SK-N-MC (cell line): Measurements from ENCODE around the gene SLC35F3.
"Not testable (repeated sequence)": the region's sequence is repeated elsewhere in the genome, so short reads cannot be mapped to it uniquely, and the experiment has no call there.

Experiments used
- DNase-seq: peaks from one replicate; pipeline ENCODE4 v3.0.0-alpha.2; 2011; ENCODE audit warnings: low read depth, low spot score
- H3K27ac ChIP-seq: fragments of 200-600 bp; sonication (generic); 2 replicates; pipeline ENCODE4 v1.5.1; 2016; ENCODE audit warnings: mixed run types
- H3K36me3 ChIP-seq: fragments of 200-600 bp; sonication (generic); 2 replicates; pipeline ENCODE4 v1.6.1; 2017; ENCODE audit warnings: antibody characterized with exemption, low read length, mixed read lengths; ENCODE audit not compliant: insufficient read depth
- H3K4me3 ChIP-seq: fragments of 200-600 bp; sonication (generic); 2 replicates; pipeline ENCODE4 v1.5.1; 2016
- H3K9ac ChIP-seq: fragments of 200-600 bp; sonication (generic); 2 replicates; pipeline ENCODE4 v1.8.0; 2017; ENCODE audit warnings: mixed run types, mixed read lengths; ENCODE audit not compliant: insufficient read length
- H3K9me3 ChIP-seq: fragments of 200-600 bp; sonication (generic); 2 replicates; pipeline ENCODE4 v1.6.1; 2017; ENCODE audit warnings: low read depth, mild to moderate bottlenecking, antibody characterized with exemption, low read length, moderate library complexity, mixed read lengths
- EZH2 ChIP-seq: fragments of 200-600 bp; sonication (generic); IDR thresholded peaks from one replicate; pipeline ENCODE4 v1.6.1; 2017; ENCODE audit warnings: antibody characterized with exemption
- FOXP2 ChIP-seq: optimal IDR thresholded peaks from 2 replicates; pipeline ENCODE3; 2011; ENCODE audit warnings: mild to moderate bottlenecking, moderate library complexity; ENCODE audit not compliant: insufficient read depth; ENCODE audit errors: extremely low read length, control extremely low read depth
- POLR2AphosphoS5 ChIP-seq: IDR thresholded peaks from 2 replicates; pipeline ENCODE4 v1.6.1; 2012; ENCODE audit warnings: mild to moderate bottlenecking, low read depth, low read length, borderline replicate concordance

Gene SLC35F3

GRCh38 chr1:234119431-234119830, 215.0 kb downstream of the SLC35F3 start:
- Histone ChIP-seq H3K27ac (no peak overlapping the region), H3K4me3 (no peak overlapping the region), H3K36me3 (no peaks in the 10 kb centered on the region), H3K9me3 (no peaks in the 10 kb centered on the region), H3K9ac (no peak overlapping the region)
- no peak for DNase-seq
- no peak for TF ChIP-seq FOXP2

- Histone ChIP-seq H3K36me3 (no peaks in the 10 kb centered on the region), H3K27ac (no peak overlapping the region), H3K9me3 (no peaks in the 10 kb centered on the region), H3K4me3 (no peak overlapping the region), H3K9ac (no peak overlapping the region)
- no peak for DNase-seq
- TF ChIP-seq POLR2AphosphoS5: no peak
- TF ChIP-seq EZH2: no peak
- no peak for TF ChIP-seq FOXP2
These were observed 216.0 kb downstream of the SLC35F3 start for GRCh38 chr1:234120327-234120944.

DNA sequence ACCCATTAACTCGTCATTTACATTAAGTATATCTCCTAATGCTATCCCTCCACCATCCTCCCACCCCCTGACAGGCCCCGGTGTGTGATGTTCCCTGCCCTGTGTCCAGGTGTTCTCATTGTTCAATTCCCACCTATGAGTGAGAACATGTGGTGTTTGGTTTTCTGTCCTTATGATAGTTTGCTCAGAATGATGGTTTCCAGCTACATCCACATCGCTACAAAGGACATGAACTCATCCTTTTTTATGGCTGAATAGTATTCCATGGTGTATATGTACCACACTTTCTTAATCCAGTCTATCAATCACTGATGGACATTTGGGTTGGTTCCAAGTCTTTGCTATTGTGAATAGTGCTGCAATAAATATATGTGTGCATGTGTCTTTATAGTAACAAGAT, 217.2 kb downstream of the SLC35F3 start:
- H3K4me3 ChIP-seq, DNase-seq, H3K9me3 ChIP-seq, H3K9ac ChIP-seq, H3K36me3 ChIP-seq, H3K27ac ChIP-seq: not testable (repeated sequence)

- H3K4me3 ChIP-seq, DNase-seq, H3K36me3 ChIP-seq: not testable (repeated sequence)
These were observed 218.1 kb downstream of the SLC35F3 start for GRCh38 chr1:234122571-234122970.

GRCh38 chr1:234123867-234124266, 219.4 kb downstream of the SLC35F3 start:
- no peak overlapping the region for H3K27ac ChIP-seq
- H3K36me3 ChIP-seq: no peaks in the 10 kb centered on the region
- no peak for TF ChIP-seq FOXP2
- no peak for TF ChIP-seq POLR2AphosphoS5
- no peak for TF ChIP-seq EZH2
- no peak overlapping the region for H3K9ac ChIP-seq
- H3K4me3 ChIP-seq: no peak overlapping the region
- DNase-seq: no peak
- H3K9me3 ChIP-seq: no peaks in the 10 kb centered on the region

More at GRCh38 chr1:234122571-234122970, 218.1 kb downstream of the SLC35F3 start:
- H3K9ac ChIP-seq, H3K9me3 ChIP-seq, H3K27ac ChIP-seq: not testable (repeated sequence)

DNA sequence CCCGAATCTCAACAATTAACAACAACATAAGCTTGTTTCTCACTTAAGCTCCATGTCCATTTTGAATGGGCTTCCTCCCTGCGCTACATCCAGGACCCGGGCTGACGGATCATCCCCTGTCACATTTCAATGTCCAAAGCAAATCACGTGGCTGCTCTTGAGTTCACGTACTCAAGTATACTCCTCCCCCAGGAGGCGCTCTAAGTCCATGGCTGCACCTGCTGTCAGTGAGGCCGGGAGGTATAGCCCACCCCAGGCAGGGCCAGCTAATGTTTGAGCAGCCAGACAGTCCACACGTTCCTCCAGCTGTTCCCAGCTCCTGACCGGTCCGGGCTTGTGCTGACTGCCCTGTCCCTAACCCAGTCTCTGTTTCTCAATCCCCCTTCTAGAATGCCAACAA, 220.8 kb downstream of the SLC35F3 start:
- H3K27ac ChIP-seq: no peak overlapping the region
- no peak for TF ChIP-seq EZH2
- TF ChIP-seq POLR2AphosphoS5: no peak
- TF ChIP-seq FOXP2: no peak
- H3K9ac ChIP-seq: no peak overlapping the region
- no peak for DNase-seq
- H3K4me3 ChIP-seq: no peak overlapping the region
- H3K9me3 ChIP-seq: no peaks in the 10 kb centered on the region
- no peaks in the 10 kb centered on the region for H3K36me3 ChIP-seq

GRCh38 chr1:234125714-234126113, 221.2 kb downstream of the SLC35F3 start:
- no peaks in the 10 kb centered on the region for H3K36me3 ChIP-seq
- no peak overlapping the region for H3K4me3 ChIP-seq
- H3K9me3 ChIP-seq: no peaks in the 10 kb centered on the region
- DNase-seq: no peak
- no peak overlapping the region for H3K9ac ChIP-seq
- no peak for TF ChIP-seq EZH2
- TF ChIP-seq FOXP2: no peak
- no peak for TF ChIP-seq POLR2AphosphoS5
- H3K27ac ChIP-seq: no peak overlapping the region

DNA sequence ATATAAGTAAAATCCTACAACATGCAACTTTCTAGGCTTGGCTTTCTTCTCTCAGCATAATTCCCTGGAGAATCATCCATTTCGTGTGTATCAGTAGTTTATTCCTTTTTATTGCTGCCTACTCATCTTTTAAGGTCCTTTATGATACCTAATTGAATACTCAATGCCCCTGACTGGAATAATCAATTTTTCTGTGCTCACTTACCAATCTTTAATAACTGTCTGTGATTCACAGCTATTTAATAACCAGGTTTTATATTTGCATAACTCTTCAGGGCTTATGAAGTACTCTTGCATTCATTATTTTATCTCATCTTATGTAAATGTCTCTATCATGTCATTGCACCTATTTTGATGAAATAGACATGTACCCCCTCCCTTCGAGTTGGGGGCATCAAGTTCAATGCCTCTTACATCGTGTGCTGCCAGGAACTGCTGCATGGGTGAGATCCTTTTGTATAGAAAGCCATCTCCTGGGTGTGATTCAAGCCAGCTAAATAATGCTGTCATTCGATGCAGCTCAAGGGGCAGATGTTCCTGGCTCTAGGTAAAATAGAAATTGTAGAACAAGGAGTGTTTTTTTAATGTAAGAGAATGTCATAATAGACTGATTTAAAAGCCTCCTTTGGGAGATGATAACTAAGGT, 222.7 kb downstream of the SLC35F3 start:
- no peaks in the 10 kb centered on the region for H3K9me3 ChIP-seq
- H3K36me3 ChIP-seq: no peaks in the 10 kb centered on the region
- no peak overlapping the region for H3K4me3 ChIP-seq
- no peak overlapping the region for H3K9ac ChIP-seq
- DNase-seq: no peak
- no peak overlapping the region for H3K27ac ChIP-seq
- TF ChIP-seq EZH2 (no peak), POLR2AphosphoS5 (no peak), FOXP2 (no peak)

GRCh38 chr1:234132795-234133194, 228.3 kb downstream of the SLC35F3 start:
- H3K9me3 ChIP-seq: no peaks in the 10 kb centered on the region
- no peak overlapping the region for H3K27ac ChIP-seq
- TF ChIP-seq EZH2: no peak
- no peak for TF ChIP-seq POLR2AphosphoS5
- no peak for TF ChIP-seq FOXP2
- no peak for DNase-seq
- no peak overlapping the region for H3K4me3 ChIP-seq
- no peaks in the 10 kb centered on the region for H3K36me3 ChIP-seq
- no peak overlapping the region for H3K9ac ChIP-seq
